H1 (cell line): Measurements from ENCODE around the gene MPZL3. TPM values are rescaled to one million over a fixed set of nuclear protein-coding genes. Genes with fewer than 3 reads are reported as not detected.

ENCODE experiments used
- CBX8 ChIP-seq: fragments of 300-800, 300-1000 bp; sonication (generic); IDR thresholded peaks from 2 replicates; pipeline ENCODE4 v1.7.1; 2016; ENCODE audit warnings: low read depth, low read length, borderline replicate concordance
- HDAC6 ChIP-seq: IDR thresholded peaks from one replicate; pipeline ENCODE4 v1.7.1; 2012; ENCODE audit warnings: low read depth, mild to moderate bottlenecking, inconsistent platforms, low read length, moderate library complexity
- POLR2AphosphoS5 ChIP-seq: IDR thresholded peaks from 2 replicates; pipeline ENCODE4 v1.6.1; 2011; ENCODE audit warnings: low read depth, low read length
- SAP30 ChIP-seq: fragments of 300-600 bp; sonication (generic); IDR thresholded peaks from 2 replicates; pipeline ENCODE4 v1.7.1; 2012; ENCODE audit warnings: low read length, moderate library complexity, mild to moderate bottlenecking, inconsistent platforms; ENCODE audit not compliant: insufficient read depth, insufficient replicate concordance
- polyA plus RNA-seq, 7 experiments: library from polyadenylated mRNA; depleted of rRNA in 3 of 7; stranded (reverse) in 5 of 7; unstranded in 2 of 7; fragments of >200 nt in 5 of 7; fragments of 200-250 nt in 2 of 7; gene quantifications; 1 replicate in 5 of 7; 2 replicates in 1 of 7; 4 replicates in 1 of 7; pipeline versions ENCODE4 v1.2.1 to v1.2.3, GENCODE V29; 2011 to 2013; ENCODE audit warnings: missing spikeins in 2 of 7, mixed read lengths in 2 of 7
- total RNA-seq: library from RNA; stranded (reverse); fragmentation: NEBNext Ultra II Directional; extraction: Animal tissue kit (Norgen Biotek cat#: 25700); gene quantifications from 2 replicates; pipeline ENCODE4 v1.2.1, GENCODE V29; 2021
- TF ChIP-seq, protein P1 (sequence below): IDR thresholded peaks from 2 replicates; pipeline ENCODE4 v1.6.1; 2012; ENCODE audit warnings: inconsistent platforms
- TF ChIP-seq, protein P2 (sequence below), 3 experiments: IDR thresholded peaks; 1 replicate in 2 of 3; 2 replicates in 1 of 3; pipeline versions ENCODE4 v1.5.1 to v1.6.1; 2011; ENCODE audit warnings: low read length in 3 of 3, mild to moderate bottlenecking in 3 of 3, inconsistent platforms in 2 of 3, low read depth in 1 of 3, moderate library complexity in 1 of 3; ENCODE audit not compliant: insufficient read depth in 1 of 3; ENCODE audit errors: control extremely low read depth in 1 of 3

The MPZL3 gene
- total and polyA plus RNA-seq, 2 of the 8 experiments (the other 6 are each of a cell fraction or from before 2014, with no cell fraction given): 1.1 to 3.9 TPM

DNA sequence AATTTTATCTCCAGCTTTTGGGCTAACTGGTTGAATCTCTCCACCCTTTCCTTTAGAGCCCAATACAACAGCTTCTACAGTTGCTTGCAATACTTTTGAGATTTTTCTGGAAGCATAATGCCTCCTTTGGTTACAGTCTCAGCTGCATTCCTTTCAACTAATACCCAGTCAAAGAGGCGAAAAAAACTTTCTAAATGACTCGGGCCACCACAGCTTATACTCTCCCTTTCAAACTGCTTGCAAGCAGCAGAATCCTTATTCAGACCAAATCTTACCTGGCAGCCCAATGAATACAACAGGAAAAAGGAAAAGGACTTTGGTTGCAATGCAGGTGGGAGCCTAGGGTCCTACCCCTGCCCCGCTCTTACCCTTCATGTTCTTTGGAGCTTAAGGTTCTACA, 43.1 kb downstream of the MPZL3 start (continued):
- TF ChIP-seq, protein P1, sequence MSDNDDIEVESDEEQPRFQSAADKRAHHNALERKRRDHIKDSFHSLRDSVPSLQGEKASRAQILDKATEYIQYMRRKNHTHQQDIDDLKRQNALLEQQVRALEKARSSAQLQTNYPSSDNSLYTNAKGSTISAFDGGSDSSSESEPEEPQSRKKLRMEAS: no peak
- TF ChIP-seq POLR2AphosphoS5 (no peak), SAP30 (no peak), HDAC6 (no peak), CBX8 (no peak)
- TF ChIP-seq, protein P2, sequence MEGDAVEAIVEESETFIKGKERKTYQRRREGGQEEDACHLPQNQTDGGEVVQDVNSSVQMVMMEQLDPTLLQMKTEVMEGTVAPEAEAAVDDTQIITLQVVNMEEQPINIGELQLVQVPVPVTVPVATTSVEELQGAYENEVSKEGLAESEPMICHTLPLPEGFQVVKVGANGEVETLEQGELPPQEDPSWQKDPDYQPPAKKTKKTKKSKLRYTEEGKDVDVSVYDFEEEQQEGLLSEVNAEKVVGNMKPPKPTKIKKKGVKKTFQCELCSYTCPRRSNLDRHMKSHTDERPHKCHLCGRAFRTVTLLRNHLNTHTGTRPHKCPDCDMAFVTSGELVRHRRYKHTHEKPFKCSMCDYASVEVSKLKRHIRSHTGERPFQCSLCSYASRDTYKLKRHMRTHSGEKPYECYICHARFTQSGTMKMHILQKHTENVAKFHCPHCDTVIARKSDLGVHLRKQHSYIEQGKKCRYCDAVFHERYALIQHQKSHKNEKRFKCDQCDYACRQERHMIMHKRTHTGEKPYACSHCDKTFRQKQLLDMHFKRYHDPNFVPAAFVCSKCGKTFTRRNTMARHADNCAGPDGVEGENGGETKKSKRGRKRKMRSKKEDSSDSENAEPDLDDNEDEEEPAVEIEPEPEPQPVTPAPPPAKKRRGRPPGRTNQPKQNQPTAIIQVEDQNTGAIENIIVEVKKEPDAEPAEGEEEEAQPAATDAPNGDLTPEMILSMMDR (IDR thresholded peaks at IDR 0.05; ENCODE audit: control extremely low read depth in 1 of 3, insufficient read depth in 1 of 3, low read depth in 1 of 3, low read length in 3 of 3): no peak
- TF ChIP-seq, all 59 proteins: peak for 0
